ENCODE measurements around the gene OR3A2.
"Not testable (repeated sequence)": the region's sequence is repeated elsewhere in the genome, so short reads cannot be mapped to it uniquely, and the experiment has no call there.

OR3A2 gene

DNA sequence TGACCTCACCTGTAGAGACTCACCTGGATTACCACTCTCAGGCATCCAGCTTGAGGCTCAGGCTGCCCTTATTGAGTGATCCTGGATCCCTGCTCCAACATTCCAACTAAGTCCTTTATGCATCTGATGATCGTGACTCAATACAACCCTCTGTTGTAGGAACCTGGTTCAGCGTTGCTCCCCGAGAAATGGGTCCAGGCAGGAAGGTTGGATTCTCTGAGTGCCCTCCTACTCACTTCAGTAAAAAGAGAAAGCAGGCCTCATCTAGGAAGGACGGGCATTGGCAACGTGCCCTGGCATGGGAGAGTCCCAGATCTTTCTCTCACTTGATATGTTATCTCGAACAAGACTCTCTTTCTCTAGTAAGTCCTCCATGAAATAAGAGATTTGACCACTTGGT, 87.8 kb downstream of the OR3A2 start, which contains the start of gene OR3A1:
Gene OR3A1 (minus strand): TSS at position 101 of the 400 bp plus-strand sequence. CDS start 5,778 bp downstream, outside the sequence.
- Histone ChIP-seq H3K27ac (ENCODE audit: low read length) (no peak within 1 kb of the TSS), H3K4me3 (ENCODE audit: low read length) (no peak within 1 kb of the TSS), H3K27me3 (ENCODE audit: control insufficient read depth, insufficient read depth, low read length) (no peaks in the 10 kb centered on the region), H3K9me3 (ENCODE audit: control insufficient read depth, insufficient read depth, low read length) (no peaks in the 10 kb centered on the region), H3K36me3 (ENCODE audit: control insufficient read depth, insufficient read depth, low read length) (no peaks in the 10 kb centered on the region), H3K4me1 (ENCODE audit: control insufficient read depth, insufficient read depth, low read length) (no peaks in the 10 kb centered on the region)
- no peak for DNase-seq (ENCODE audit: low read depth, low spot score)
- WGBS (ENCODE audit: insufficient coverage, insufficient read length): no CpG with 5 or more reads among the region's 6 CpGs

- Histone ChIP-seq H3K4me3 (ENCODE audit: low read length) (no peak overlapping the region), H3K27me3 (ENCODE audit: control insufficient read depth, insufficient read depth, low read length) (no peaks in the 10 kb centered on the region), H3K27ac (ENCODE audit: low read length) (no peak overlapping the region), H3K36me3 (ENCODE audit: control insufficient read depth, insufficient read depth, low read length) (no peaks in the 10 kb centered on the region), H3K9me3 (ENCODE audit: control insufficient read depth, insufficient read depth, low read length) (no peaks in the 10 kb centered on the region), H3K4me1 (ENCODE audit: control insufficient read depth, insufficient read depth, low read length) (no peaks in the 10 kb centered on the region)
- WGBS (ENCODE audit: insufficient coverage, insufficient read length): no CpG with 5 or more reads among the region's 4 CpGs
- DNase-seq (ENCODE audit: low read depth, low spot score): no peak
Observed at GRCh38 chr17:3295632-3296031, 90.5 kb downstream of the OR3A2 start.

DNA sequence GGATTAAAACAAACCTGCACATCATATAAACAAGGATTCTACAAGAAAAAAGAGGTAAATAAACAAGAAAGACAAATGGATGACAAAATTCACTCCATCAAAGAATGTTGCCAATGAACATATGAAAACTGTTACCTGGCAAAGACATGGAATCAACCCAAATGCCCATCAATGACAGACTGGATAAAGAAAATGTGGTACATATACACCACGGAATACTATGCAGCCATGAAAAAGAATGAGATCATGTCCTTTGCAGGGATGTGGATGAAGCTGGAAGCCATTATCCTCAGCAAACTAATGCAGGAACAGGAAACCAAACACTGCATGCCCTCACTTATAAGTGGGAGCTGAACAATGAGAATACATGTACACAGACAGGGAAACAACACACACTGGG, 92.6 kb downstream of the OR3A2 start:
- not testable (repeated sequence) for H3K36me3 ChIP-seq (ENCODE audit: control insufficient read depth, insufficient read depth, low read length); H3K9me3 ChIP-seq (ENCODE audit: control insufficient read depth, insufficient read depth, low read length); H3K27me3 ChIP-seq (ENCODE audit: control insufficient read depth, insufficient read depth, low read length); H3K4me1 ChIP-seq (ENCODE audit: control insufficient read depth, insufficient read depth, low read length); H3K4me3 ChIP-seq (ENCODE audit: low read length); H3K27ac ChIP-seq (ENCODE audit: low read length); DNase-seq (ENCODE audit: low read depth, low spot score)
- WGBS (ENCODE audit: insufficient coverage, insufficient read length): no CpG with 5 or more reads among the region's 1 CpG

GRCh38 chr17:3282901-3283300, 103.2 kb downstream of the OR3A2 start:
- Histone ChIP-seq H3K36me3 (ENCODE audit: control insufficient read depth, insufficient read depth, low read length) (no peaks in the 10 kb centered on the region), H3K27me3 (ENCODE audit: control insufficient read depth, insufficient read depth, low read length) (no peaks in the 10 kb centered on the region), H3K27ac (ENCODE audit: low read length) (no peak overlapping the region), H3K4me1 (ENCODE audit: control insufficient read depth, insufficient read depth, low read length) (no peaks in the 10 kb centered on the region), H3K4me3 (ENCODE audit: low read length) (no peak overlapping the region), H3K9me3 (ENCODE audit: control insufficient read depth, insufficient read depth, low read length) (no peaks in the 10 kb centered on the region)
- DNase-seq (ENCODE audit: low read depth, low spot score): no peak
- WGBS (ENCODE audit: insufficient coverage, insufficient read length): no CpG with 5 or more reads among the region's 1 CpG

- DNase-seq (ENCODE audit: low read depth, low spot score): no peak
- Histone ChIP-seq H3K4me1 (ENCODE audit: control insufficient read depth, insufficient read depth, low read length) (no peaks in the 10 kb centered on the region), H3K9me3 (ENCODE audit: control insufficient read depth, insufficient read depth, low read length) (no peaks in the 10 kb centered on the region), H3K4me3 (ENCODE audit: low read length) (no peak overlapping the region), H3K36me3 (ENCODE audit: control insufficient read depth, insufficient read depth, low read length) (no peaks in the 10 kb centered on the region), H3K27ac (ENCODE audit: low read length) (no peak overlapping the region), H3K27me3 (ENCODE audit: control insufficient read depth, insufficient read depth, low read length) (no peaks in the 10 kb centered on the region)
- no CpG with 5 or more reads among the region's 4 CpGs for WGBS (ENCODE audit: insufficient coverage, insufficient read length)
Observed at GRCh38 chr17:3276126-3276525, 110.0 kb downstream of the OR3A2 start.

GRCh38 chr17:3271072-3271848, 114.8 kb downstream of the OR3A2 start:
- no peak for DNase-seq (ENCODE audit: low read depth, low spot score)
- Histone ChIP-seq H3K9me3 (ENCODE audit: control insufficient read depth, insufficient read depth, low read length) (no peaks in the 10 kb centered on the region), H3K27me3 (ENCODE audit: control insufficient read depth, insufficient read depth, low read length) (no peaks in the 10 kb centered on the region), H3K36me3 (ENCODE audit: control insufficient read depth, insufficient read depth, low read length) (no peaks in the 10 kb centered on the region), H3K4me3 (ENCODE audit: low read length) (no peak overlapping the region), H3K4me1 (ENCODE audit: control insufficient read depth, insufficient read depth, low read length) (no peaks in the 10 kb centered on the region), H3K27ac (ENCODE audit: low read length) (no peak overlapping the region)
- no CpG with 5 or more reads among the region's 5 CpGs for WGBS (ENCODE audit: insufficient coverage, insufficient read length)

- no peaks in the 10 kb centered on the region for H3K9me3 ChIP-seq (ENCODE audit: control insufficient read depth, insufficient read depth, low read length)
- H3K4me1 ChIP-seq (ENCODE audit: control insufficient read depth, insufficient read depth, low read length): no peaks in the 10 kb centered on the region; the same call in 1 of the 2 replicates
- no peak overlapping the region for H3K4me3 ChIP-seq (ENCODE audit: low read length)
- no peak for DNase-seq (ENCODE audit: low read depth, low spot score)
- H3K27ac ChIP-seq (ENCODE audit: low read length): no peak overlapping the region
- no peaks in the 10 kb centered on the region for H3K36me3 ChIP-seq (ENCODE audit: control insufficient read depth, insufficient read depth, low read length)
- no peaks in the 10 kb centered on the region for H3K27me3 ChIP-seq (ENCODE audit: control insufficient read depth, insufficient read depth, low read length)
- 100% methylated on average over 3 of the region's 13 CpGs for WGBS (ENCODE audit: insufficient coverage, insufficient read length)
Observed at GRCh38 chr17:3260600-3260999, 125.5 kb downstream of the OR3A2 start.

DNA sequence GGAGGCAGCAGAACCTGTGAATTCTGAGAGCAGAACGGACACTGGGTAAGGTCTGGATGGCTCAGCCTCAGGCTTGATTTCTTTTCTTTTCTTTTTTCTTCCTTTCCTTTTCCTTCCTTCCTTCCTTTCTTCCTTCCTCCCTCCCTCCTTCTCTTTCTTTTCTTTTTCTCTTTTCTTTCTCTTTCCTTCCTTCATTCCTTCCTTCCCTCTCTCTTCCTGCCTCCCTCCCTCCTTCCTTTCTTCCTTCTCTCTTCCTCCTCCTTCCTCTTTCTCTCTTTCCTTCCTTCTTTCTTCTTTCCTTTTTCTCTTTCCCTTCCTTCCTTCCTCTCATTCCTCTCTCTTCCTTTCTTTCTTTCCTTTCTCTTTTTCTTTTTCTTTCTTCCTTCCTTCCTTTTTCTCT, 125.9 kb downstream of the OR3A2 start:
- Histone ChIP-seq H3K36me3 (ENCODE audit: control insufficient read depth, insufficient read depth, low read length) (no peaks in the 10 kb centered on the region), H3K4me1 (ENCODE audit: control insufficient read depth, insufficient read depth, low read length) (no peaks in the 10 kb centered on the region; the same call in 1 of the 2 replicates), H3K27ac (ENCODE audit: low read length) (no peak overlapping the region), H3K9me3 (ENCODE audit: control insufficient read depth, insufficient read depth, low read length) (no peaks in the 10 kb centered on the region), H3K4me3 (ENCODE audit: low read length) (no peak overlapping the region), H3K27me3 (ENCODE audit: control insufficient read depth, insufficient read depth, low read length) (no peaks in the 10 kb centered on the region)
- DNase-seq (ENCODE audit: low read depth, low spot score): no peak
- WGBS (ENCODE audit: insufficient coverage, insufficient read length): no CpG with 5 or more reads among the region's 1 CpG

DNA sequence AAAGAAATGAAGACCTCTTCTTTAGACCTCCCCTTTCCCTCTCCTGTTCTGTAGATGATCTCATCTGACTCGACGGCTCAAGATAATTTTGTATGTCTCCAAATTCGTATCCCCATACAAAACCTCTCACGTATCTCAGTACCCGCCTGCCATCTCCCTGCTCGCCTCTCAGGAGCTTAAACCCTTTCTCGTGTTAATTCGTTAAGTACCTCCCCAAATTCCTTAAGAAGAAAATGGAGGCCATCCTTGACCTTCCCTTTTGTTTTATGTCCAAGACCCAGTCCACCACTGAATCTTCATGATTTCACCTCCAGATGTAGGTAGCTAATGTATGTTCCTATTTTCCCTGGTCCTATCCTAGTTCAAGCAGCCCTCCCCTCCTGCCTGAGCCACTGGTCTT, 129.5 kb downstream of the OR3A2 start:
- Histone ChIP-seq H3K9me3 (ENCODE audit: control insufficient read depth, insufficient read depth, low read length) (no peaks in the 10 kb centered on the region), H3K27ac (ENCODE audit: low read length) (no peak overlapping the region), H3K27me3 (ENCODE audit: control insufficient read depth, insufficient read depth, low read length) (no peaks in the 10 kb centered on the region), H3K4me3 (ENCODE audit: low read length) (no peak overlapping the region), H3K36me3 (ENCODE audit: control insufficient read depth, insufficient read depth, low read length) (no peaks in the 10 kb centered on the region), H3K4me1 (ENCODE audit: control insufficient read depth, insufficient read depth, low read length) (no peaks in the 10 kb centered on the region; the same call in 1 of the 2 replicates)
- no peak for DNase-seq (ENCODE audit: low read depth, low spot score)
- WGBS (ENCODE audit: insufficient coverage, insufficient read length): 100% methylated on average over 4 of the region's 8 CpGs

GRCh38 chr17:3249013-3249412, 137.1 kb downstream of the OR3A2 start:
- not testable (repeated sequence) for H3K27me3 ChIP-seq (ENCODE audit: control insufficient read depth, insufficient read depth, low read length); DNase-seq (ENCODE audit: low read depth, low spot score); H3K4me3 ChIP-seq (ENCODE audit: low read length); H3K4me1 ChIP-seq (ENCODE audit: control insufficient read depth, insufficient read depth, low read length); H3K9me3 ChIP-seq (ENCODE audit: control insufficient read depth, insufficient read depth, low read length); H3K27ac ChIP-seq (ENCODE audit: low read length); H3K36me3 ChIP-seq (ENCODE audit: control insufficient read depth, insufficient read depth, low read length)
- WGBS (ENCODE audit: insufficient coverage, insufficient read length): no CpG with 5 or more reads among the region's 2 CpGs

GRCh38 chr17:3244841-3245240, 141.3 kb downstream of the OR3A2 start:
- H3K9me3 ChIP-seq (ENCODE audit: control insufficient read depth, insufficient read depth, low read length); DNase-seq (ENCODE audit: low read depth, low spot score); H3K27ac ChIP-seq (ENCODE audit: low read length); H3K27me3 ChIP-seq (ENCODE audit: control insufficient read depth, insufficient read depth, low read length); H3K36me3 ChIP-seq (ENCODE audit: control insufficient read depth, insufficient read depth, low read length); H3K4me3 ChIP-seq (ENCODE audit: low read length); H3K4me1 ChIP-seq (ENCODE audit: control insufficient read depth, insufficient read depth, low read length): not testable (repeated sequence)
- WGBS (ENCODE audit: insufficient coverage, insufficient read length): no CpG with 5 or more reads among the region's 1 CpG
